K562 (cell line): ENCODE measurements around the gene HYOU1. TPM values are rescaled to one million over a fixed set of nuclear protein-coding genes. Genes with fewer than 3 reads are reported as not detected.

Source experiments
- ATAC-seq: fragments of 200-7000 bp; cut with Tn5 transposase; 3 replicates; pipeline ENCODE4 v1.9.1; 2020; ENCODE audit warnings: moderate library complexity
- BruUV-seq: library from RNA; stranded (reverse); fragments of 400-500 nt; replicated peaks from 2 replicates; lab custom pipeline; 2021; lab: Mats Ljungman, UMichigan
- CTCF ChIA-PET: fragments of 300-600 bp; formaldehyde crosslinking; extraction: SDS; loops from one replicate; lab custom pipeline; 2021; ENCODE audit warnings: low intra/inter-chr PET ratio; lab: Yijun Ruan, JAX
- POLR2A ChIA-PET: fragments of 300-600, 350-650 bp; sonication (Branson Sonifier 250); formaldehyde crosslinking; extraction: SDS; loops from one replicate; lab custom pipeline; 2021; ENCODE audit warnings: antibody characterized with exemption, inconsistent platforms; lab: Yijun Ruan, JAX
- DNase-seq, 4 experiments: peaks; one replicate each; pipeline versions ENCODE4 v3.0.0 to v3.0.0-alpha.2; 2011 to 2018; ENCODE audit warnings: low spot score in 3 of 4, mixed read lengths in 3 of 4; ENCODE audit errors: extremely low read depth in 1 of 4
- FAIRE-seq: peaks from 2 replicates; lab custom pipeline; 2011; peaks lifted over from hg19 to GRCh38; lab: Jason Lieb, UNC
- H2AFZ ChIP-seq: 2 replicates; pipeline ENCODE4 v1.6.0; 2011; ENCODE audit warnings: low read depth, low read length, control low read depth, inconsistent platforms
- H3K27ac ChIP-seq: fragments of 200-600 bp; 3 replicates; pipeline ENCODE4 v1.8.0; 2011; ENCODE audit warnings: low read depth, mild to moderate bottlenecking, control low read depth, inconsistent platforms, low read length, moderate library complexity, mixed read lengths; ENCODE audit errors: extremely low read depth
- H3K27me3 ChIP-seq, 2 experiments: fragments of 300-600 bp in 1 of 2; 2 replicates in 1 of 2; 3 replicates in 1 of 2; pipeline versions ENCODE4 v1.6.0 to v1.8.0; 2011; ENCODE audit warnings: inconsistent platforms in 2 of 2, low read length in 2 of 2, mild to moderate bottlenecking in 1 of 2, mixed read lengths in 1 of 2, moderate library complexity in 1 of 2; ENCODE audit not compliant: control insufficient read depth in 2 of 2, insufficient read depth in 2 of 2
- H3K36me3 ChIP-seq: fragments of 300-600 bp; 3 replicates; pipeline ENCODE4 v1.8.0; 2011; ENCODE audit warnings: mild to moderate bottlenecking, low read length, inconsistent platforms; ENCODE audit not compliant: control insufficient read depth, insufficient read depth
- H3K4me1 ChIP-seq, 2 experiments: fragments of 200-600 bp in 1 of 2; replicated peaks in 1 of 2; 2 replicates in 1 of 2; 3 replicates in 1 of 2; pipeline versions ENCODE4 v1.5.1 to v1.8.0; 2011; ENCODE audit warnings: inconsistent platforms in 2 of 2, low read length in 2 of 2, mild to moderate bottlenecking in 1 of 2, mixed read lengths in 1 of 2, moderate library complexity in 1 of 2; ENCODE audit not compliant: control insufficient read depth in 2 of 2, insufficient read depth in 2 of 2
- H3K4me2 ChIP-seq: 2 replicates; pipeline ENCODE4 v1.6.1; 2011; ENCODE audit warnings: low read length, control low read depth, inconsistent platforms, mixed read lengths; ENCODE audit not compliant: insufficient read depth
- H3K4me3 ChIP-seq: fragments of 200-600 bp; sonication (generic), shearing (Covaris generic); 2 replicates; pipeline ENCODE4 v1.5.1; 2016; ENCODE audit warnings: control low read depth, inconsistent platforms
- H3K79me2 ChIP-seq: fragments of 200-600 bp; 3 replicates; pipeline ENCODE4 v1.8.0; 2011; ENCODE audit warnings: low read length, inconsistent platforms; ENCODE audit not compliant: control insufficient read depth, insufficient read depth
- H3K9ac ChIP-seq, 2 experiments: 2 replicates each; pipeline versions ENCODE4 v1.6.0 to v1.6.1; 2011; ENCODE audit warnings: low read depth in 2 of 2, low read length in 2 of 2, control low read depth in 1 of 2, inconsistent platforms in 1 of 2, mild to moderate bottlenecking in 1 of 2, mixed read lengths in 1 of 2; ENCODE audit not compliant: insufficient read depth in 1 of 2
- H3K9me1 ChIP-seq: one replicate; pipeline ENCODE4 v1.6.0; 2011; ENCODE audit warnings: inconsistent platforms, mild to moderate bottlenecking, low read length, moderate library complexity; ENCODE audit not compliant: control insufficient read depth, insufficient read depth
- H3K9me3 ChIP-seq: replicated peaks from 2 replicates; pipeline ENCODE4 v1.5.1; 2011; ENCODE audit warnings: low read depth, low read length, inconsistent platforms; ENCODE audit not compliant: control insufficient read depth, insufficient read depth
- H4K20me1 ChIP-seq: replicated peaks from 2 replicates; pipeline ENCODE4 v1.6.1; 2011; ENCODE audit warnings: low read length, inconsistent platforms, mixed read lengths; ENCODE audit not compliant: control insufficient read depth, insufficient read depth
- L3MBTL2 ChIP-seq: fragments of 450-650 bp; IDR thresholded peaks from 2 replicates; pipeline ENCODE4 v1.6.1; 2016; ENCODE audit warnings: mild to moderate bottlenecking, moderate library complexity
- SMARCB1 ChIP-seq: IDR thresholded peaks from 2 replicates; pipeline ENCODE4 v1.6.1; 2011; ENCODE audit warnings: improper control_type of control experiment, low read depth; ENCODE audit not compliant: insufficient read length
- USF1 ChIP-seq: sonication (generic); formaldehyde crosslinking; IDR thresholded peaks from 2 replicates; pipeline ENCODE4 v1.9.0; 2022; ENCODE audit warnings: mild to moderate bottlenecking, missing genetic modification reagents
- ZNF197 ChIP-seq: fragments of 200-800 bp; sonication (Bioruptor generic); IDR thresholded peaks from 2 replicates; pipeline ENCODE4 v1.6.1; 2016; ENCODE audit warnings: low read depth, missing genetic modification characterization, missing compliant biosample characterization
- ZNF384 ChIP-seq: IDR thresholded peaks from 2 replicates; pipeline ENCODE4 v1.6.1; 2012; ENCODE audit warnings: low read depth, low read length, improper control_type of control experiment
- WGBS: fragments of 100-300 bp; shearing (Covaris generic); methylation state at CpG from one replicate; pipeline ENCODE4 v1.1.6; 2016; ENCODE audit warnings: low coverage, mixed read lengths; ENCODE audit not compliant: insufficient coverage; ENCODE audit errors: missing lambda C conversion rate; 5-methylcytosine and 5-hydroxymethylcytosine counted together
- in situ Hi-C: fragments of 300-500 bp; cut with MboI; formaldehyde crosslinking; loops from 4 replicates; pipeline ENCODE4 v1.15.0; 2018; ENCODE audit warnings: inconsistent platforms, mixed read lengths
- intact Hi-C: fragments of 100-400 bp; cut with micrococcal nuclease; formaldehyde crosslinking; loops from 2 replicates; pipeline ENCODE4 v1.14.2; 2022
- polyA plus RNA-seq, 8 experiments: library from polyadenylated mRNA; depleted of rRNA in 4 of 8; stranded (reverse) in 5 of 8; unstranded in 3 of 8; fragments of >200 nt; fragmentation: Nextera tagmentation in 2 of 8; fragmentation: Illumina TruSeq in 1 of 8; extraction: Ambion mirVana in 2 of 8; extraction: Trizol in 1 of 8; gene quantifications; 2 replicates each; pipeline versions ENCODE4 v1.2.1 to v1.2.3, GENCODE V29; 2011 to 2014; ENCODE audit warnings: inconsistent platforms in 1 of 8, missing spikeins in 1 of 8
- total RNA-seq, 7 experiments: library from RNA; depleted of rRNA in 6 of 7; stranded (reverse); fragments of >200 nt in 6 of 7; fragmentation: Illumina TruSeq in 2 of 7; extraction: Trizol in 2 of 7; gene quantifications; 2 replicates each; pipeline versions ENCODE4 v1.2.1 to v1.2.3, GENCODE V29; 2011 to 2021; ENCODE audit warnings: low replicate concordance in 1 of 7
- TF ChIP-seq, protein P1 (sequence below): sonication (generic); formaldehyde crosslinking; IDR thresholded peaks from 2 replicates; pipeline ENCODE4 v1.8.0; 2023; ENCODE audit warnings: mild to moderate bottlenecking, missing genetic modification reagents

HYOU1 gene
- total and polyA plus RNA-seq, 9 of the 15 experiments (the other 6 are each of a cell fraction or from before 2014, with no cell fraction given), result 19.5 to 197 (median 128) TPM

GRCh38 chr11:119087747-119088241 is 30.8 kb upstream of the HYOU1 start (continued):
- TF ChIP-seq, protein P1, sequence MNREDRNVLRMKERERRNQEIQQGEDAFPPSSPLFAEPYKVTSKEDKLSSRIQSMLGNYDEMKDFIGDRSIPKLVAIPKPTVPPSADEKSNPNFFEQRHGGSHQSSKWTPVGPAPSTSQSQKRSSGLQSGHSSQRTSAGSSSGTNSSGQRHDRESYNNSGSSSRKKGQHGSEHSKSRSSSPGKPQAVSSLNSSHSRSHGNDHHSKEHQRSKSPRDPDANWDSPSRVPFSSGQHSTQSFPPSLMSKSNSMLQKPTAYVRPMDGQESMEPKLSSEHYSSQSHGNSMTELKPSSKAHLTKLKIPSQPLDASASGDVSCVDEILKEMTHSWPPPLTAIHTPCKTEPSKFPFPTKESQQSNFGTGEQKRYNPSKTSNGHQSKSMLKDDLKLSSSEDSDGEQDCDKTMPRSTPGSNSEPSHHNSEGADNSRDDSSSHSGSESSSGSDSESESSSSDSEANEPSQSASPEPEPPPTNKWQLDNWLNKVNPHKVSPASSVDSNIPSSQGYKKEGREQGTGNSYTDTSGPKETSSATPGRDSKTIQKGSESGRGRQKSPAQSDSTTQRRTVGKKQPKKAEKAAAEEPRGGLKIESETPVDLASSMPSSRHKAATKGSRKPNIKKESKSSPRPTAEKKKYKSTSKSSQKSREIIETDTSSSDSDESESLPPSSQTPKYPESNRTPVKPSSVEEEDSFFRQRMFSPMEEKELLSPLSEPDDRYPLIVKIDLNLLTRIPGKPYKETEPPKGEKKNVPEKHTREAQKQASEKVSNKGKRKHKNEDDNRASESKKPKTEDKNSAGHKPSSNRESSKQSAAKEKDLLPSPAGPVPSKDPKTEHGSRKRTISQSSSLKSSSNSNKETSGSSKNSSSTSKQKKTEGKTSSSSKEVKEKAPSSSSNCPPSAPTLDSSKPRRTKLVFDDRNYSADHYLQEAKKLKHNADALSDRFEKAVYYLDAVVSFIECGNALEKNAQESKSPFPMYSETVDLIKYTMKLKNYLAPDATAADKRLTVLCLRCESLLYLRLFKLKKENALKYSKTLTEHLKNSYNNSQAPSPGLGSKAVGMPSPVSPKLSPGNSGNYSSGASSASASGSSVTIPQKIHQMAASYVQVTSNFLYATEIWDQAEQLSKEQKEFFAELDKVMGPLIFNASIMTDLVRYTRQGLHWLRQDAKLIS, result peak; percentile 65; the same call in 1 of the 2 replicates
- peak; percentile 24; the same call in 1 of the 2 replicates for TF ChIP-seq L3MBTL2
- peak; percentile 80; the same call in 1 of the 2 replicates for TF ChIP-seq ZNF197 (CRISPR knock-in tag)

- Histone ChIP-seq H3K27me3 (no peaks in the 10 kb centered on the region), H3K4me1 (peaks cover 33 to 59% of the 10 kb centered on the region in 2 experiments), H3K4me3 (peak overlapping the region; percentile 94; the same call in 1 of the 2 replicates), H3K9me3 (no peaks in the 10 kb centered on the region), H3K27ac (peak overlapping the region; percentile 95), H4K20me1 (peaks cover 2% of the 10 kb centered on the region), H2AFZ (no peak overlapping the region; the same call in none of the 2 replicates), H3K9me1 (no peaks in the 10 kb centered on the region), H3K36me3 (peaks cover 48% of the 10 kb centered on the region), H3K9ac (peak overlapping the region; percentile 5 to 94; a peak in 3 of 4 replicates), H3K4me2 (peak overlapping the region; percentile 98), H3K79me2 (peaks cover 71% of the 10 kb centered on the region)
- TF ChIP-seq SMARCB1 (peak; percentile 23), USF1 (no peak), ZNF384 (peak; percentile 65; the same call in 1 of the 2 replicates)
- BruUV-seq, result no TSS peak
- no peak for FAIRE-seq
- POLR2A ChIA-PET, result interaction anchor here (0.7 to 5.8 kb wide), 5 partner anchors 9 to 169 kb away, joined by 4 to 50 read pairs (median 11); partner anchors contain the start of genes DPAGT1, HYOU1 and VPS11
- intact Hi-C loops (loop anchor here (5.0 kb wide), 1 partner anchor 70 kb away; the partner anchor contains the start of genes RPS25 and TRAPPC4), in situ Hi-C loops (no loop called here)
- DNase-seq, result no peak
- no peak for ATAC-seq
- WGBS, result 22% methylated on average over 6 of the region's 6 CpGs
- CTCF ChIA-PET, result interaction anchor here (0.7 kb wide), 1 partner anchor 25 kb away, joined by 3 read pairs; no protein-coding TSS in a partner anchor
These were observed 30.1 kb upstream of the HYOU1 start for GRCh38 chr11:119087123-119087522.
